ENCODE results near the gene IQCH. TPM values are rescaled to one million over a fixed set of nuclear protein-coding genes. Genes with fewer than 3 reads are reported as not detected.

Gene IQCH
- total and polyA plus RNA-seq, 9 of the 15 experiments (the other 6 are each of a cell fraction or from before 2014, with no cell fraction given) = 1.8 to 3.9 (median 2.7) TPM

- H2AFZ ChIP-seq (ENCODE audit: low read depth, low read length) = no peak overlapping the region
- H3K9me1 ChIP-seq (ENCODE audit: control insufficient read depth, insufficient read depth, low read length) = no peaks in the 10 kb centered on the region
- no peak overlapping the region for H3K27ac ChIP-seq (ENCODE audit: extremely low read depth, low read depth, low read length)
- POLR2A ChIA-PET = interaction anchor here (1.1 to 1.5 kb wide), 2 partner anchors 10 to 35 kb away, joined by 4 to 5 read pairs; no protein-coding TSS in a partner anchor
- no peaks in the 10 kb centered on the region for H3K36me3 ChIP-seq (ENCODE audit: control insufficient read depth, insufficient read depth, low read length)
- no peaks in the 10 kb centered on the region for H3K9me3 ChIP-seq (replicated peaks; ENCODE audit: control insufficient read depth, insufficient read depth, low read depth, low read length)
- CTCF ChIA-PET (ENCODE audit: low intra/inter-chr PET ratio) = interaction anchor here (0.9 kb wide), 1 partner anchor 38 kb away, joined by 3 read pairs; no protein-coding TSS in a partner anchor
- in situ Hi-C loops (cut with MboI) = loop anchor here (10.0 kb wide), 1 partner anchor 477 kb away; no protein-coding TSS in a partner anchor
- ATAC-seq = no peak
- TF ChIP-seq, protein P1, sequence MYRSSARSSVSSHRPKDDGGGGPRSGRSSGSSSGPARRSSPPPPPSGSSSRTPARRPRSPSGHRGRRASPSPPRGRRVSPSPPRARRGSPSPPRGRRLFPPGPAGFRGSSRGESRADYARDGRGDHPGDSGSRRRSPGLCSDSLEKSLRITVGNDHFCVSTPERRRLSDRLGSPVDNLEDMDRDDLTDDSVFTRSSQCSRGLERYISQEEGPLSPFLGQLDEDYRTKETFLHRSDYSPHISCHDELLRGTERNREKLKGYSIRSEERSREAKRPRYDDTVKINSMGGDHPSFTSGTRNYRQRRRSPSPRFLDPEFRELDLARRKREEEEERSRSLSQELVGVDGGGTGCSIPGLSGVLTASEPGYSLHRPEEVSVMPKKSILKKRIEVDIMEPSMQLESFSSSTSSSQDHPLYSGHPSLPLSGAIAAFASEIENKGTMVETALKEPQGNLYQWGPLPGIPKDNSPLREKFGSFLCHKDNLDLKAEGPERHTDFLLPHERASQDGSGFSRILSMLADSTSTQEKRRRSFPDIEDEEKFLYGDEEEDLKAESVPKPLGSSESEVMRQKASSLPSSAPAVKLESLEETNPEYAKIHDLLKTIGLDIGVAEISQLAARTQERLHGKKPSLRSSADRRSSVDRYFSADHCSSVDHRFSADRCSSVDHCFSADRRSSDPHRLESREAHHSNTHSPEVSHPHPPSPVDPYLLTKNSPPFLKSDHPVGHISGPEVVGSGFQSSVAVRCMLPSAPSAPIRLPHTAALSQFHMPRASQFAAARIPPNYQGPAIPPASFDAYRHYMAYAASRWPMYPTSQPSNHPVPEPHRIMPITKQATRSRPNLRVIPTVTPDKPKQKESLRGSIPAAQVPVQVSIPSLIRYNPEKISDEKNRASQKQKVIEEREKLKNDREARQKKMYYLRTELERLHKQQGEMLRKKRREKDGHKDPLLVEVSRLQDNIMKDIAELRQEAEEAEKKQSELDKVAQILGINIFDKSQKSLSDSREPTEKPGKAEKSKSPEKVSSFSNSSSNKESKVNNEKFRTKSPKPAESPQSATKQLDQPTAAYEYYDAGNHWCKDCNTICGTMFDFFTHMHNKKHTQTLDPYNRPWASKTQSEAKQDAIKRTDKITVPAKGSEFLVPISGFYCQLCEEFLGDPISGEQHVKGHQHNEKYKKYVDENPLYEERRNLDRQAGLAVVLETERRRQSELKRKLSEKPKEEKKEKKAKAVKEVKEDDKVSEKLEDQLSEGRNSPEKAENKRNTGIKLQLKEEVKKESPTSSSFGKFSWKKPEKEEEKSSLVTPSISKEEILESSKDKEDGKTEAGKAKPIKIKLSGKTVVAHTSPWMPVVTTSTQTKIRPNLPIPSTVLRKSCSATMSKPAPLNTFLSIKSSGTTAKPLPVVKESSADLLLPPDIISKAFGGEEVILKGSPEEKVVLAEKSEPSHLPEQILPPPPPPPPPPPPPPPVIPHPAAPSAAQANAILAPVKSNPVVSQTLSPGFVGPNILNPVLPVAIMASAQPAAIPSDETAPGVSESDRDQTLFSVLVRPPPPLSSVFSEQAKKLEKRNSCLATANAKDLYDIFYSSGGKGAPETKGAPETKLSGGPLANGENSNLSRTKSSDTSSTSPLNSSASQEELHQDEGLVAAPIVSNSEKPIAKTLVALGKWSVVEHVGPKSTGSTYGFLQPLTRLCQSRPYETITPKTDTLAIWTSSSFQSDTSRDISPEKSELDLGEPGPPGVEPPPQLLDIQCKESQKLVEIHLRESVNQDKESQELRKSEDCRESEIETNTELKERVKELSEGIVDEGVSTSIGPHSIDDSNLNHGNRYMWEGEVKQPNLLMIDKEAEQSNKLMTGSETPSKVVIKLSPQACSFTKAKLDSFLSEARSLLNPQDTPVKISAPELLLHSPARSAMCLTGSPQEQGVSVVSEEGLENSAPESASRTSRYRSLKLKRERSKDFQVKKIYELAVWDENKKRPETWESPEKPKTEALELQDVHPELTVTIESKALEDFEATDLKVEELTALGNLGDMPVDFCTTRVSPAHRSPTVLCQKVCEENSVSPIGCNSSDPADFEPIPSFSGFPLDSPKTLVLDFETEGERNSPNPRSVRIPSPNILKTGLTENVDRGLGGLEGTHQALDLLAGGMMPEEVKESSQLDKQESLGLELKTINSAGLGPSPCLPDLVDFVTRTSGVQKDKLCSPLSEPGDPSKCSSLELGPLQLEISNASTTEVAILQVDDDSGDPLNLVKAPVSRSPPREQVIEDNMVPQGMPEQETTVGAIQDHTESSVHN (IDR thresholded peaks at IDR 0.05; ENCODE audit: borderline replicate concordance in 1 of 2, low read depth in 1 of 2) = no peak
- TF ChIP-seq, protein P2, sequence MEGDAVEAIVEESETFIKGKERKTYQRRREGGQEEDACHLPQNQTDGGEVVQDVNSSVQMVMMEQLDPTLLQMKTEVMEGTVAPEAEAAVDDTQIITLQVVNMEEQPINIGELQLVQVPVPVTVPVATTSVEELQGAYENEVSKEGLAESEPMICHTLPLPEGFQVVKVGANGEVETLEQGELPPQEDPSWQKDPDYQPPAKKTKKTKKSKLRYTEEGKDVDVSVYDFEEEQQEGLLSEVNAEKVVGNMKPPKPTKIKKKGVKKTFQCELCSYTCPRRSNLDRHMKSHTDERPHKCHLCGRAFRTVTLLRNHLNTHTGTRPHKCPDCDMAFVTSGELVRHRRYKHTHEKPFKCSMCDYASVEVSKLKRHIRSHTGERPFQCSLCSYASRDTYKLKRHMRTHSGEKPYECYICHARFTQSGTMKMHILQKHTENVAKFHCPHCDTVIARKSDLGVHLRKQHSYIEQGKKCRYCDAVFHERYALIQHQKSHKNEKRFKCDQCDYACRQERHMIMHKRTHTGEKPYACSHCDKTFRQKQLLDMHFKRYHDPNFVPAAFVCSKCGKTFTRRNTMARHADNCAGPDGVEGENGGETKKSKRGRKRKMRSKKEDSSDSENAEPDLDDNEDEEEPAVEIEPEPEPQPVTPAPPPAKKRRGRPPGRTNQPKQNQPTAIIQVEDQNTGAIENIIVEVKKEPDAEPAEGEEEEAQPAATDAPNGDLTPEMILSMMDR (IDR thresholded peaks at IDR 0.05 in 2 of 3, conservative IDR thresholded peaks at IDR 0.05 in 1 of 3; ENCODE audit: insufficient read depth in 2 of 3, low read depth in 1 of 3, low read length in 3 of 3) = peak in 2 of 3 experiments; percentile 31 to 53; a peak in 3 of 6 replicates
- peak in 1 of 2 experiments; percentile 38; a peak in 1 of 4 replicates for TF ChIP-seq RAD21 (CRISPR knock-in tag; conservative IDR thresholded peaks at IDR 0.05 in 1 of 2, IDR thresholded peaks at IDR 0.05 in 1 of 2)
- intact Hi-C loops (cut with micrococcal nuclease) = no loop called here
- WGBS (ENCODE audit: insufficient coverage, low coverage, missing lambda C conversion rate) = 0% methylated on average over 1 of the region's 1 CpG
- H4K20me1 ChIP-seq (replicated peaks; ENCODE audit: control insufficient read depth, insufficient read depth, low read length) = no peaks in the 10 kb centered on the region
- no peak for DNase-seq (ENCODE audit: extremely low read depth in 1 of 4, low spot score in 3 of 4)
- no TSS peak for BruUV-seq (replicated peaks)
- H3K4me2 ChIP-seq (ENCODE audit: insufficient read depth, low read length) = no peak overlapping the region
- H3K4me1 ChIP-seq (replicated peaks in 1 of 2; ENCODE audit: control insufficient read depth in 2 of 2, insufficient read depth in 2 of 2, low read length in 2 of 2) = no peaks in the 10 kb centered on the region
- FAIRE-seq = no peak
- H3K79me2 ChIP-seq (ENCODE audit: control insufficient read depth, insufficient read depth, low read length) = no peaks in the 10 kb centered on the region
- no peaks in the 10 kb centered on the region for H3K27me3 ChIP-seq (ENCODE audit: control insufficient read depth in 2 of 2, insufficient read depth in 2 of 2, low read length in 2 of 2)
- H3K9ac ChIP-seq (ENCODE audit: insufficient read depth in 1 of 2, low read depth in 2 of 2, low read length in 2 of 2) = no peak overlapping the region
- H3K4me3 ChIP-seq = no peak overlapping the region
Measured at GRCh38 chr15:67422296-67422695, 167.7 kb downstream of the IQCH start.

Data from K562 (cell line).